ENCODE results near the gene RPA3.

GRCh38 chr7:7642081-7642480, 76.3 kb downstream of the RPA3 start:
- TF ChIP-seq POLR2A (IDR thresholded peaks at IDR 0.05; ENCODE audit: low read length) (no peak), GATA1 (IDR thresholded peaks at IDR 0.05; ENCODE audit: low read depth, low read length) (no peak)
